ENCODE measurements around the gene NKX2-2.

DNA sequence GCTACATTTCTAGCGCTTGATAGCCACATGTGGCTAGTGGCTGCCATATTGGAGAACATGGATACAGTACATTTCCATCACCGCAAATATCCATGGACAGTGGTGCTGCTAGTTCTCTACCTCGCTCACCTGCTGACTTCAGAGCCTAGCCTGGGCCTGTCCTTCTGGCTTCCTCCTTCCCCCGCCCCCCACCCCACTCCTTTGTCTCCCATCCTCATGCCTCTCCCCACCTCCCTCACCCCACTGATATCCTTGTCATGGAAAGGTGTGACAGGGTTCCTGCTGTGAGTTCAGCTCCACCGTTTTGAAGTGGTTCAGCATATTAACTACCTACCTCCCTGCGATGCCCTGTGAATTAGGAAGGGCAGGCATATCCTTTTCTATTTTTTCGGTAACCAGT is 14.2 kb downstream of the NKX2-2 start:
- TF ChIP-seq, protein P1, sequence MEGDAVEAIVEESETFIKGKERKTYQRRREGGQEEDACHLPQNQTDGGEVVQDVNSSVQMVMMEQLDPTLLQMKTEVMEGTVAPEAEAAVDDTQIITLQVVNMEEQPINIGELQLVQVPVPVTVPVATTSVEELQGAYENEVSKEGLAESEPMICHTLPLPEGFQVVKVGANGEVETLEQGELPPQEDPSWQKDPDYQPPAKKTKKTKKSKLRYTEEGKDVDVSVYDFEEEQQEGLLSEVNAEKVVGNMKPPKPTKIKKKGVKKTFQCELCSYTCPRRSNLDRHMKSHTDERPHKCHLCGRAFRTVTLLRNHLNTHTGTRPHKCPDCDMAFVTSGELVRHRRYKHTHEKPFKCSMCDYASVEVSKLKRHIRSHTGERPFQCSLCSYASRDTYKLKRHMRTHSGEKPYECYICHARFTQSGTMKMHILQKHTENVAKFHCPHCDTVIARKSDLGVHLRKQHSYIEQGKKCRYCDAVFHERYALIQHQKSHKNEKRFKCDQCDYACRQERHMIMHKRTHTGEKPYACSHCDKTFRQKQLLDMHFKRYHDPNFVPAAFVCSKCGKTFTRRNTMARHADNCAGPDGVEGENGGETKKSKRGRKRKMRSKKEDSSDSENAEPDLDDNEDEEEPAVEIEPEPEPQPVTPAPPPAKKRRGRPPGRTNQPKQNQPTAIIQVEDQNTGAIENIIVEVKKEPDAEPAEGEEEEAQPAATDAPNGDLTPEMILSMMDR (IDR thresholded peaks at IDR 0.05), result no peak
- TF ChIP-seq POLR2A (IDR thresholded peaks at IDR 0.05), result no peak
- TF ChIP-seq POLR2AphosphoS5 (IDR thresholded peaks at IDR 0.05), result no peak
